HTR-8/SVneo (cell line): ENCODE data around the gene CLPTM1L.
"Not testable (repeated sequence)": the region's sequence is repeated elsewhere in the genome, so short reads cannot be mapped to it uniquely, and the experiment has no call there.

Experiments
- DNase-seq: peaks from one replicate; pipeline ENCODE4 v3.0.0; 2011; ENCODE audit warnings: low spot score, mixed read lengths; ENCODE audit not compliant: insufficient read length
- FAIRE-seq: peaks from 2 replicates; lab custom pipeline; 2011; peaks lifted over from hg19 to GRCh38; lab: Jason Lieb, UNC

The CLPTM1L gene

DNA sequence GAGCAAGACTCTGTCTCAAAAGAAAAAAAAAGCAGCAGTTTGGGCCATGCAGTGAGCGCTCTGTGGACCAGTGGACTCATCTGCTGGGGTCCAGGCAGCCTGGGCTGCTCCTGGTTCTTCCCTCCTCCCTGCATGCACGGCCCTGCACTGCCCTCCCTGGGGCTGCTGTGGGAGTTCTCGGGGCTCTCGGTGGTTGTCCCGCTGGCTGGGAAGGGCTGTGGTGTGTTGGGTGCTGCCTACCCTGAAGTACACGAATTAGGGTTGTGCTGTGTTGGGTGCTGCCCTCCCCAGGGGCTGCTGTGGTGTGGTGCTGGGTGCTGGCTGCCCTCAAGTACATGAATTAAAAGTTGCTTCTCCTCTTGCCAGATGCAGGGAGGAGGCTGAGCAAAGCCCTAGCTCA is 18.3 kb upstream of the CLPTM1L start:
- DNase-seq (no peak), FAIRE-seq (no peak)

DNA sequence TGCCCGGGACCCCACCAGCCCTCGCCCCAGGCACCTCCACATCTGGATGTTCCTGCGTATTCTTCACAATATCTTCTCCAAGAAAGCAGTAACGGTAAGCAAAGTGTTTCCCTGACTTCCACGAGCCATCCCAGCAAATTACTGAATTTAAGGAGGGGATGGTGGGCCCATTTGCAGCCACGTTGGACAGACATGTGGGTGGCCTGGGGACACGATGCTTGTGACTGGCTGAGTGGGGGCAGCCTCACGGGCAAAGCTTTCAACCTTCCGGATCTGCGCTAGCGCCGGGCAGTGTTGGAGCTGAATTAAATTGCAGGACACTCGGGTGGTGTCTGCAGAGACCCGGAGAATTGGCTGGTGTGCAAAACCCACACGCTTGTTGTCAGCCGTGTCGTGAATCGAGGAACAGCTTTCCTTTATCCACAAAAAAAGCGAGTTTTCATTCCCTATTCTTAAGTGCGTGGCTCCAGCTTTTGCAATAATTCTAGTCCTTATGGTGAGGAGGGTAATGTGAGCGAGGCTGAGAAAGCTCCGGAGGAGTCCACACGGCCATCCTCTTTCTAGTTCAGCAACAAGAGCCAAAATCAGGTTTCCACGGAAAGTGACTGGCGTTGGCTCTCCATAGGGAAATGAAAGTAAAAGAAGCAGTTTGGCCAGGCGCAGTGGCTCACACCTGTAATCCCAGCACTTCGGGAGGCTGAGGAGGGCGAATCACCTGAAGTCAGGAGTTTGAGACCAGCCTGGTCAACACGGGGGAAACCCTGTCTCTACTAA is 17.5 kb upstream of the CLPTM1L start:
- DNase-seq (no peak), FAIRE-seq (no peak)

DNA sequence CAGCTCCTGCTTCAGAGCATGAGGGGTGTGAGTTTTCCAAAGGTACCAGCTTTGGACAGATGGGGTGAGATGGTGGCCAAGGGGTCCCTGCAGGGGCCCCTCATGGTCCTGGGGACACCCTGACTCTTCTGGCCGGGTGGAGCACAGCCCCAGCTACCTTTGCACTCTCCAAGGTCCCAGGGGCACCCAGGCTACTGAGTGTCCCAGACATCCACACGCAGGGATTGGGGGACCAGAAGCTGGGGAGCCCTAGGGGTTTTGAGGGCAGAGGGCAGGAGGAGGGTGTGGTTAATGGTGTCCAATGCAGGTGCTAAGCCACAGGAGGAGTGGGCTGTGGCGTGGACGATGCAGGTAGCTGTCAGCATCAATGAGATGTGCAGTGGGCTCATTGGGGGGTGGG is 16.0 kb upstream of the CLPTM1L start:
- DNase-seq (no peak), FAIRE-seq (no peak)

DNA sequence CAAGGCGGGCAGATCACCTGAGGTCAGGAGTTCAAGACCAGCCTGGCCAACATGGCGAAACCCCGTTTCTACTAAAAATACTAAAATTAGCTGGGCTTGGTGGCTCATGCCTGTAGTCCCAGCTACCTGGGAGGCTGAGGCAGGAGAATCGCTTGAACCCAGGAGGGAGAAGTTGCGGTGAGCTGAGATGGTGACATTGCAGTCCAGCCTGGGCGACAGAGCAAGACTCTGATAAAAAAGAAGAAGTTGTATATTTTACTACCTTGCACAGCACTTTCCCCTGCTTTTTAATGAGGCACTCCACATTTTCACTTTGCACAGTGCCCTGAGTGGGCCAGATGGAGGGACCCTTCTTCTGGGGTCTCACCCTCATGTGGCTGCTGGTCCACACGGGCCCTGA is 15.5 kb upstream of the CLPTM1L start:
- DNase-seq, FAIRE-seq: not testable (repeated sequence)

DNA sequence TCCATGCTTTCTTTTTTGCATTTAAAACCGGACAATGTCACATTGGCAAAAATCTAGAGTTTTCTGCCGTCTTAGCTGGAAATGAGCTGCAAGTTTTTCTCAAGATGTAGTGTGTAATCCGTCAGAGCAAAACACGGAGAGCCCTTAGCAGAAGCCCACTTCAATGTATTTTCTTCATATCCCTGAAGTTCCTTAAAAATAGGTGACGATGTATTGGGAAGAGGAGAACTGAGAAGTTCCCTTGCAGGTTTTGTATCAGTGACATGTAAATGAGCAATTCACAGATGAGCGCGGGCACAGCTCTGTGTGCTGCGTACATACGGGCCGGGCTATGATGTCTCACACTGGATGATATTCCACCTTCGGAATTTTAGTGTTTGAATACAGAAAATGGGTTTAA is 14.8 kb upstream of the CLPTM1L start:
- FAIRE-seq: no peak
- DNase-seq: no peak

DNA sequence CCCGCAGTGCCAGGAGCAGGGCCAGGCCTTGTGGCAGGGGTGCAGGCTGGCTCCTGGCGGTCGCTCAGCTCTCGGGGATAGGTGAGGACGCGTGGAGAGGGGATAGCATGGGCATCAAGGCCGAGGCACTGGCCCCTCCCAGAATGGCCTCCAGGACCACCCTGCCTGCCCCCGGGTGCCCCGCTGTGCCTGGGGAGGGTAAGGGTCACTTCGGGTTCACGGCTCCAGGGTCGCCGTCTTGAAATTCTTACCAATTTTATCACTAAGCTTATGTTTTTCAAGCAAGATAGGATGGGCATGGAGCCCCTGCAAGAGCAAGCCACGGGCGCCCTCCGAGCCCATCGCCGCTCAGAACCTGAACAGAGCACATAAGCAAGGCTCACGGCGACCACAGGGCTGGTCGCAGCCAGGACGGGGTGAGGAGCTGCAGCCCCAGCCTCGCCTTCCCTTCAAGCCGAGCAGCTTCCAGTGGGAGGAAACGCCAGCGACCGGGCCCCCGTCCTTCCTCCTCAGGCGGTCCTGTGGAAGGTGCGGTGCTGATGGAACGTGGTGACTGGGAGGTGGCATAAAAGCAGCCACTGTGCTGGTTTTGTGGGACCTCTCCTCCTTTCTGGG is 14.2 kb upstream of the CLPTM1L start:
- no peak for FAIRE-seq
- no peak for DNase-seq

DNA sequence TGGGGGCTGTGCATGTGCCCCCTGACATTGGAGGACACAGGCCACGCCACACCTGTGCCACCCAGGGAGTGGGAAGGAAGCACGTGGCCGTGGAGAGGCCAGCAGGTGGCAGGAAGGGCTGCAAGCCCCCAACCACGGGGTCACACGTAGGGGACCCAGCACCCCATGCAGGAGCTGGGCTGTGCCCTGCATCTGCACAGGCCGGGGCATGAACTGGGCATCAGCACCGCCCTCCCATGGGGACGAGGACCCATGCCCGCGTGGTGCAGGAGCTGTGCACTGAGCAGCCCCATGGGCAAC is 13.8 kb upstream of the CLPTM1L start:
- FAIRE-seq: no peak

DNA sequence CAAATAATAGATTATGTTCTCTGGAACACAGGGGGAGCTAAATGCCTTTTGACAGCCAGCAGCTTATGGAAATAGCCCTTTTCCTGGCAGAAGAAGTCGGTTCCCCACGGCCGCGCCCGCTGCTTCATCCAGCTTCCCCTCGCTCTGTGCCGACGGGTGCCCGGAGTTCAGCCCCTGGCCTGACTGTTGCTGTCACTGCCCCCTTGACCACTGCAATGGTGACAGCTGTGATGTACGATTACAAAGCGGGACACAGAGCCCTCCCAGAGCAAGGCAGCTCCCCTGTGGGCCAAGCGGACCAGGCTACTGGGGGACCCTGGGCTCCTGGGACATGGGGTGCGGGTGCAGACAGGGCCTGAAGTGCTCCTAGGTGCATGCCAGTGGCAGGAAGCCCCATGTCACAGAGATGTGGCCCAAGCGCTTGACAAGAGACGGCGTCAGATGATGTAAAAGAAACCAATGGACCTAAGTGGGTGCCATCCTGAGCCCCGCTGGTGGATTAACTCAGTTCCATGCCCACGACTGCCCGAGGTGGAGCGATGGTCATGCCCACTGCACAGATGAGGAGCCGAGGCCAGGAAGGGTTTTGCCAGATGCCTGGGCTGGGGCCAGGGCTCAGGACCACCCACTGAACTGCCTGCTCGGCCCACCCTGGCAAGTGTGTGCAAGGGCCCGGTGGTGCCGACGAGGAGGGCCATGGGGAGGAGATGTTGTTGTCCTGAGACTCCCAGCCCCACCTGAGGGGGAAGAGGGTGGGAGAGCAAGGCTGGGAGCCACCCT is 13.2 kb upstream of the CLPTM1L start:
- FAIRE-seq: no peak
- no peak for DNase-seq

More for the DNA sequence above, 13.8 kb upstream of the CLPTM1L start:
- DNase-seq: no peak

DNA sequence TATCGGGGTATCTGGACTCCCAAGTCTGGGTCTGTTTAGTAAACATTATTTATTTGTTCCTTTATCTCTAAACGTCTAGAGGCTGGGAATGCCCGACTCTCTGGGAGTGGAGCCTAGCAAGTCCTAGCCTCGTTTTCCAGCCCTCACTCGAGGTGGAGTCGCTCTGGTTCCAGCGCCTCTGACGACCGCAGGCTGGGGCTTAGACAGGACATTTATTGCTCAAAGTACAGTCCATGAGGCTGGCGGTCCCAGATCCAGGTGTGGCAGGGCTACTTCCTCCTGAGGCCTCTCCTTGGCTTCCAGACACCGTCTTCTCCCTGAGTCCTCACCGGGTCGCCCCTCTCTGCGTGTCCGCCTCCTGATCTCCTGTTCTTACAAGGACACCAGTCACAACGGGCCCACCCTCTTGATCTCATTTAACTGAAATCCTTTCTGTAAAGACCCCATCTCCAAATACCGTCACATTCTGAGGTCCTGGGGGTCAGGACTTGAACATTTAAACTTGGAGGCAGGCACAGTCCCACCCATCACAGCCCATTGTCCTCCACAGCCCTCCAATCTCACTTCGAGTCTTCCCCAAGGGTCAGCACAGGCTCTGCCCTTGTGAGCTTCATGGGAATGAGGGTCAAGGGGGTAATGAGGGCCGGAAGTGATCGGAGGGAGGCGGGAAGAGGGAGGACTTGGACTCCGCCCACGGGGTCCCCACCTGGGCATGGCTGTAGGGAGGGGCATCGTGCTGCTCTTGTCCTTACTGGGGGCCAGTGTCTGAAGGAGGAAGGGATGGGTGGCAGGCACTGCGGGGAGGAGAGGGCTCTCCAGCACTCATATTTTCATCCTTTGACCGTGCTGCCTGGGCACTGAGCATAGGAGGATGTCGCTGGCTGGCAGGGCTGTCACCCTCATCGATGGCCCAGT is 12.2 kb upstream of the CLPTM1L start:
- no peak for DNase-seq
- no peak for FAIRE-seq

DNA sequence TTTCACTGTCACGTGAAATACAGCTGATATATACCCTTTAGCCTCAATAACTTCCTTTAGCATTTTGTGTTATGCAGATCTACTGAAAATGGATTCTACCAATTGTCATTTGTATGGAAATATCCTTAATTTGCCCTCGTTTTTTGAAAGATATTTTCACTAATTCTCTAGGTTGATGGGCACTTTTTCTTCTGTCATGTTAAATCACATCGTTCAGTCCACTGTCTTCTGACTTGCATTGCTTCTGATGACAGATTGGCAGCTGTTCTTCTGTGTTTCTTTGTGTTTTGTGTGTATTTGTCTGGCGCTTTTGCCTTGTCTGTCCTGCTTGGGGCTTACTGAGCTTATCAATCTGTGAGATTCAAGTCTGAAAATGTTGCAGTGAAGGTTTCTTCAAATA is 9.7 kb upstream of the CLPTM1L start:
- FAIRE-seq (no peak), DNase-seq (no peak)

DNA sequence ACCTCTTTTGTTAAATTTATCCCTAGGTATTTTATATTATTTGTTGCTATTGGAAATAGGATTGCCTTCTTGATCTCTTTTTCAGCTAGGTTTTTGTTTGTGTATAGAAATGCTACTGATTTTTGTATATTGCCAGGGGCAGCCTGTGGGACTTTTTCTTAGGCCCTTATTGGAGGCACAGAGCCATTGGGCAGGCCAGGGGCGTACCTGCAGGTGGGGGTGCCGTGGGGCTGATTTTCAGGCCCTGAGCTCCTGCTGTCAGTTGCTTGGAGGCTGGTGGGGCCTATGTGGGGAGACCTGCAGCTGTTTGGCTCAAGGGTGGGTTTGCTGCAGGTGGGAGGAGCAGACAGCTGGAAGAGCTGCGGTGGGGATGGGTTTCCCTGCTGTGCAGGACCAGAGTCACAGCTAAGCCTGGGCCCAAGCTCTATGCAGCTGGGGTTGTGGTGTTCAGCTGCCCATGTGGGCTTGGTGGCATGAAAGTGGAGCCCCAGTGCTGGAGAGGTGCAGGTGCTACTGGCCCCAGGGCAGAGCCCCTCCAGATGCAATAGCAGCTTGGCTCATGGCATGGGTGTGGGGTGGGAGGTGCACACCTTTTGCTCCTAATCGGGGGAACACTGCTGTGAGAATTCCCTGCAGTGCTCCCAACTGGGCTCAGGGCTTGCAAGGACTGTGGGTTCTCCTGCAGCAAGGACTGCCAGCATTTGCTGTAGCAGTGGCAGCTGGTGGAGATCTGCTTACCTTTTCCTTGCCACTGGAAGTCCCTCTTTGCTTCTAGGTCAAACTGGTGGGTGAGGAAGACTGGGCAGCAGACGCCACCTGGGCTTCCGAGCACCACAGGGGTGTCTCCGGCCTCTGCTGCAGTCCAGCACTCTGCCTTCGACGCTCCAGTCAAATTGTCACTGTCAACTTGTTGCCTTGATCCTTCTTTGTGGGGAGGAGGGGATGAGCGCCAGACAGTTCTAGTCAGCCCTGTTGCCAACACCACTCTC is 7.6 kb upstream of the CLPTM1L start:
- no peak for FAIRE-seq
- DNase-seq: no peak

DNA sequence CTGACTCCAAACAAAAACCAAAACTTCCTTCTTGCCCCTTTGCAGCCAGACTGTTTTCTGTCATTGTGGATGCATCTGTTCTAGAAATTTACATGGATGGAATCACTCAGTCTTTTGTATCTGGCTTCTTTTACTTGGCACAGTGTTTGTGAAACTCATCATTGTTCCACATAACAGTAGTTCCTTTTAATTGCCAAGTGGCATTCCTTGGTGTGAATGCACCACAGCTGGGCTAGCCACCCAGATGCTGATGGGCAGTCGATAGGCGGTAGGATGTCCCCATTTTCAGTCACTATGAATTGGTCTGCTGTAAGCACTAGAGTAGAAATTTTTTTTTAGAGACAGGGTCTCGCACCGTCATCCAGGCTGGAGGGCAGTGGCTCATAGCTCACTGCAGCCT is 6.3 kb upstream of the CLPTM1L start:
- FAIRE-seq (no peak), DNase-seq (no peak)

DNA sequence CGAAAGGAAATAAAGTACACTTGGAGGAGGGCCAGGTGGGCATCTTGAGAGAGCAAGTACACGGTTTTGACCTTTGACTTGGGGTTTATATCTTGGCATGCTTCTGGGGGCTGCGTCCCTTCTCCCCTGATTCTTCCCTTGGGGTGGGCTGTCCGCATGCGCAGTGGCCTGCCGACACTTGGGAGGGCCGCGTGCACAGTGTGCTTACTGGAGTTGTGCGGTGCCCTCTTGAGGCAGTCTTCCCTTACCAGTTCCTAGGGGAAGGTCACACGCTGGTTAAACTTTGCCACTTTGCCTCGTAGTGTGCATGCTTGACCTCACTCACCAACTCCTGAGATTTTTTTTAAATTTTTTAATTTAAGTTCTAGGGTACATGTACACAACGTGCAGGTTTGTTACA is 4.3 kb upstream of the CLPTM1L start:
- peak; percentile 26 for FAIRE-seq
- no peak for DNase-seq

DNA sequence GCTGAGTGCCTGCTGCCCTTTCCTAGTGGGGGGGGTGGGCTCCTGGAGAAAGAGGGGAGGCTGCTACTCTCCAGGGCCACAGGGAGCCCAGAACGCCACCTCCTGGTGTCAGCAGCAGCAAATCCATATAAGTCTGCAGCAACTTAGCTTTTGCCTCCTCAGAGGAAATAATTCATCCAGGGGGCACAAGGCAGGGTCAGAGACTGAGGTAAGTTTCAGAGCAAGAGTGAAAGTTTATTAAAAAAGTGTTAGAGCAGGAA is 4.0 kb upstream of the CLPTM1L start:
- FAIRE-seq: no peak
- DNase-seq: no peak

DNA sequence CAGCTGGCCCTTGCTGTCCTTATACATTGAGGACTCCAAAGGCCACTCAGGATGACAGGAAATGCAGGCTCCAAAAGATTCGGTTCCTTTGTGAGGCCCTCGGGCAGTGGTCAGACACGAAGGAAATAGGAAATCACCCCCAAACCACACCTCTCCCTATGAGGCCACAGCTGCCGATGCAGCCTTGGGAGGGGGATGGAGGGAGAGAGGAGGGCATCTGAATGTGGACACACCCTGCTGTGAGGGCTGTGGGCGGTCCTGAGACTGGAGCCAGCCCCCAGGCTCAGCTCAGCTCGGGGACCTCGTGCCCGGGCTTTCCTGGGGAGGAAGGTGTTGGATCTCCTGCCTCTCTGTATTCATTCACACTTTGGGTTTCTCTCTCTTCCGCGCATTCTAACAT is 2.7 kb upstream of the CLPTM1L start:
- no peak for DNase-seq
- FAIRE-seq: no peak

DNA sequence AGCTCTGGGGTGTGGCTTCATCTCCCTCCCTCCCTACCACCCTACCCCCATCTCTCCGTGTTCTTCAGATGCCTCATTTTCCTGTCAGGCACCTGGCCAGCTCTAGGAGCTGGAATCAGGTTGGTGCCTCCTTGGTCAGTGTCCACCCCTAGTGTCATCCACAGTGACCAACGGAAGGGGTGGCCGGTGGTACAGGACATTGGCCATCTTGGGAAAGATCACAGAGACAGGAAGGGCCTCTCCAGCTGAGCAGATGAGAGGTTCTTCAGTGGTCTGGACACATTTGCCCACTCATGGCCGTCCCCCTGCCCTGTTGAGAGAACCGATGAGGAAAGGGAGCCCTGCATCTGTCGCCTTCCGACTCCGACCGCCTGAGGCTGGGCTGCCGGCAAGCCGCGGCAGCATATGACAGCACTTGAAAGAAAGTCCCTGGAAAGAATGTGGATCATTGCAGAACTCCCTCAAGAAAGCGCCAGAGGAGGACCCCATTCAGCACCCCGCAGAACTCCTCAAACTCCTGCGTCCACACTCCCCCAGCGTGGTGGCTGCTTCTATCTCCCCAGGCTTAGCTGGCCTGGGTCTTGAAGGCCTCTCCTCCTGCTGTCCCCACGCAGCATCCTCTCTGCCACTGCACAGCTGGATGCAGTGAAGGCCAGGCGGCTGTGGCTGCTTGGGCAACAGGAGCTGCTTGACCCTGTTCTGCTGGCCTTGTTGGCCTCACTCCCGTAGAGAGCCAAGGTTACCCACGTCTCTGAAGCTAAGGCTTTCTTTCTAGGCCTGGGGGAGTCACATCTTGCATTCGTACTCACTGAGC is 1.9 kb upstream of the CLPTM1L start:
- DNase-seq (no peak), FAIRE-seq (no peak)

DNA sequence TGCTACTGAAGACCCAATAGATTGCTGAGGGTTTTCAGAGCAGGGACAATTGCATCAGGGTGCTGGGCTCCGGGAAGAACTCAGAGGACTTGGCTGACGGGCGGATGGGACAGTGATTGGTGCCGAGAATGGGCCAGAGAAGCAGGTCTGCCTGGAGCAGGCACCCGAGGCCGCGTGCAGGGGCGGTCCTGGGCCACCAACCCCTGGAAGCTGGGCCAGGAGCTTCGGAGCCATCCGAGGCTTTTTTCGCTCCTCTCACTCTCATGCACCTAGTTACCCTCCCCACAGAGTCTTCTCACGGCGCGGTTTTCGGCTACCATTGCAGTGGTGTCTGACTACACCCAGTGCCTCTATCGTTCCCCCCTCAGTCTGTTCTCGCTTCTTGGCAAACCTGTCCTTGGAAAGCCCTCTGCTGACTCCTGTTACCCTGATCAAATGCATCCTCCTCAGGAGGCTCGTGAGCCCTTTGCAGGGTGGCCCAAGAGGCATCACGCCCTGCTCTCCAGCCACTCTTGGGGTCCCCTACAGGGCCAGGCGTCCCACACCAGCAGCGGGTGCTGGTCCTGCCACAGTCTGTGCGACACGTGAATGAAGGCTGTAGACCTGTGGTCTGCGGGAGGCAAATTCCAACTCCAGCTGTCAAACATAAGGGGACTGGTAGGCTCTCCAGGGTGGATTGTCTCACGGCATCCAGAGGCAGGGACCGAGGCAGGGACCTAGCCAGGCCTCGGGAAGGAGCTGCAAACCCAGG is 1.2 kb upstream of the CLPTM1L start:
- FAIRE-seq: no peak
- DNase-seq: no peak
